Measurements from ENCODE around the gene IKZF2.

The IKZF2 gene

DNA sequence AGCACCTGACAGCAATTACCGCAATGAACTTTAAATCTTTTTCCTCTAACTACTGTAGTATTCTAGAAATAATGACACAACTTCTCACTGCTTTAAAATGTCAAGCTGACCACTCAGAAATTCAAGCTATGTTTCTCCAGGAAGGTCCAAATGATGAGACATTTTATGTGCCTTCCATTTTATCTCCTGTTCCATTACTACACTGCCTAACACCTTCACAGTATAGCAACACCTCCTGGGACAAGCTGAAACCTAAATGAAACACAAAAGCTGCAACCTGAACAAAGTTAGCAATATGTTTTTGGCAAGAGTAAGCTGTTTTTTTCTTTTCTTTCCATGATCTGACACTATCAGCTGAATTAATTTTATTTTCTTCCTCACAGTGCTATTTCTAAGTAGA lies 81.9 kb downstream of the IKZF2 start:
- peak; percentile 17 for DNase-seq (ENCODE audit: low read depth)
- H3K4me3 ChIP-seq (ENCODE audit: low read length) = no peak overlapping the region
- TF ChIP-seq CTCF (conservative IDR thresholded peaks at IDR 0.05; ENCODE audit: low read length) = no peak

DNA sequence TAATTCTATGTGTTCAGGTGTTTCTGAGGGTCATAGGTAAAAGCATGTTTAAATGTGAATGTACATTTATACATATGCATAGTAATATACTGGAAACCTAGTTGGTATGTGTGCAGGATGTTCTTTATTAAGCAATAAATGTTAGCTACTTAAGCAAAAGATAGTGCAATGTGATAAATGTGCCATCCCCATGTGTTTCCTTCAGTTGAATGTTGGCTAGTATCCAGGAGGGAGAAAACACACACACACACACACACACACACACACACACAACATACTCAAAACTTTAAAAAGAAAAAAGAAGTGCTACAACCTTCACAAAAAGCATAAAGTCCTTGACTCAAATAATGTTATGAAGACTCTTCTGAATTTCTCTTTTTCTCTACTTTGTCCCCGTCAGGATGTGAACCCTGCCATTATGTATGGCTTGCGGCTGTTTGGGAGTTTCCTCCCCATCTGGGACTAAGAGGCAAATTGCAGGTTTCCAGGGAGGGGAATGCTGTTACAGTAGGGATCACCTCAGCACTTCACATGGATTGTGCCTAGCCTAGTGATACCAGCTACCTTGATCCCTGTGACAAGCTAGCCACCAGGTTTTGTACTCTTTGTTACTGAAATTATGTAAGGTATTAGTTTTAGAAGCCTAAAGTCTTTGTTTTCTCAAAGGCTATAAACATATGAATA lies 82.6 kb downstream of the IKZF2 start:
- peak; percentile 18 for DNase-seq (ENCODE audit: low read depth)
- no peak for TF ChIP-seq CTCF (conservative IDR thresholded peaks at IDR 0.05; ENCODE audit: low read length)

GRCh38 chr2:213067888-213068287 lies 83.5 kb downstream of the IKZF2 start:
- no peak overlapping the region for H3K4me3 ChIP-seq (ENCODE audit: low read length)
- TF ChIP-seq CTCF (conservative IDR thresholded peaks at IDR 0.05; ENCODE audit: low read length) = no peak
- DNase-seq (ENCODE audit: low read depth) = peak; percentile 5

More for the DNA sequence above, 82.6 kb downstream of the IKZF2 start:
- no peak overlapping the region for H3K4me3 ChIP-seq (ENCODE audit: low read length)

GRCh38 chr2:213066443-213066743 lies 85.0 kb downstream of the IKZF2 start:
- no peak overlapping the region for H3K4me3 ChIP-seq (ENCODE audit: low read length)
- no peak for TF ChIP-seq CTCF (conservative IDR thresholded peaks at IDR 0.05; ENCODE audit: low read length)
- no peak for DNase-seq (ENCODE audit: low read depth)

- peak; percentile 58 for DNase-seq (ENCODE audit: low read depth)
- no peak for TF ChIP-seq CTCF (conservative IDR thresholded peaks at IDR 0.05; ENCODE audit: low read length)
- no peak overlapping the region for H3K4me3 ChIP-seq (ENCODE audit: low read length)
These were observed 85.6 kb downstream of the IKZF2 start for GRCh38 chr2:213065583-213066442.

DNA sequence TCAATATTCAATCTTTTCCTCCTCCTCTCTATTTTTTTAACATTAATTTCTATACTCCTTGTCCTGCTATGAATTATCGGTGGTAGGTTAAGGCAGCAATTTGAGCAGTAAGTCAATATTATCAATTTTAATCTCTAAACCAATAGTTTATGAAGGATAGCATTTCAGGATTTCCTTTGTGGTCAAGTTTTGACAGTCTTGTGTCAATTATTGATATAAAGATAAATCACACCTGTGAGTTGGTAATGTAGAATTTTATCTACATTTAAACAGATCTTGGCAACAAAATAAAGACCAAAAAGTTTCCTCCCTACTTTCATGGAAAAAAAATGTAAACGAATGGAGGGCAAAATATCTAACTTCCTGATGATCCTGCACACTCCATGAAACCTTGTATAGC lies 87.3 kb downstream of the IKZF2 start:
- DNase-seq (ENCODE audit: low read depth) = no peak
- TF ChIP-seq CTCF (conservative IDR thresholded peaks at IDR 0.05; ENCODE audit: low read length) = no peak
- no peak overlapping the region for H3K4me3 ChIP-seq (ENCODE audit: low read length)

- no peak overlapping the region for H3K4me3 ChIP-seq (ENCODE audit: low read length)
- DNase-seq (ENCODE audit: low read depth) = no peak
- TF ChIP-seq CTCF (conservative IDR thresholded peaks at IDR 0.05; ENCODE audit: low read length) = no peak
These were observed 93.4 kb downstream of the IKZF2 start for GRCh38 chr2:213057977-213058376.

Measured in AG10803 (cell line).